Measurements from ENCODE around the gene CACNB2. TPM values are rescaled to one million over a fixed set of nuclear protein-coding genes. Genes with fewer than 3 reads are reported as not detected.

CACNB2 gene
- polyA plus RNA-seq, 2 of the 4 experiments (the other 2 are of a cell fraction), result not detected

GRCh38 chr10:18557960-18558359 is 417.7 kb downstream of the CACNB2 start:
- Histone ChIP-seq H3K27ac (no peak overlapping the region), H3K9me3 (0 out of 3 replicates have a peak, but pooled peaks cover 4% of the 10 kb centered on the region), H3K4me1 (no peaks in the 10 kb centered on the region), H3K4me2 (no peak overlapping the region), H3K4me3 (no peak overlapping the region)
- TF ChIP-seq, protein P1, sequence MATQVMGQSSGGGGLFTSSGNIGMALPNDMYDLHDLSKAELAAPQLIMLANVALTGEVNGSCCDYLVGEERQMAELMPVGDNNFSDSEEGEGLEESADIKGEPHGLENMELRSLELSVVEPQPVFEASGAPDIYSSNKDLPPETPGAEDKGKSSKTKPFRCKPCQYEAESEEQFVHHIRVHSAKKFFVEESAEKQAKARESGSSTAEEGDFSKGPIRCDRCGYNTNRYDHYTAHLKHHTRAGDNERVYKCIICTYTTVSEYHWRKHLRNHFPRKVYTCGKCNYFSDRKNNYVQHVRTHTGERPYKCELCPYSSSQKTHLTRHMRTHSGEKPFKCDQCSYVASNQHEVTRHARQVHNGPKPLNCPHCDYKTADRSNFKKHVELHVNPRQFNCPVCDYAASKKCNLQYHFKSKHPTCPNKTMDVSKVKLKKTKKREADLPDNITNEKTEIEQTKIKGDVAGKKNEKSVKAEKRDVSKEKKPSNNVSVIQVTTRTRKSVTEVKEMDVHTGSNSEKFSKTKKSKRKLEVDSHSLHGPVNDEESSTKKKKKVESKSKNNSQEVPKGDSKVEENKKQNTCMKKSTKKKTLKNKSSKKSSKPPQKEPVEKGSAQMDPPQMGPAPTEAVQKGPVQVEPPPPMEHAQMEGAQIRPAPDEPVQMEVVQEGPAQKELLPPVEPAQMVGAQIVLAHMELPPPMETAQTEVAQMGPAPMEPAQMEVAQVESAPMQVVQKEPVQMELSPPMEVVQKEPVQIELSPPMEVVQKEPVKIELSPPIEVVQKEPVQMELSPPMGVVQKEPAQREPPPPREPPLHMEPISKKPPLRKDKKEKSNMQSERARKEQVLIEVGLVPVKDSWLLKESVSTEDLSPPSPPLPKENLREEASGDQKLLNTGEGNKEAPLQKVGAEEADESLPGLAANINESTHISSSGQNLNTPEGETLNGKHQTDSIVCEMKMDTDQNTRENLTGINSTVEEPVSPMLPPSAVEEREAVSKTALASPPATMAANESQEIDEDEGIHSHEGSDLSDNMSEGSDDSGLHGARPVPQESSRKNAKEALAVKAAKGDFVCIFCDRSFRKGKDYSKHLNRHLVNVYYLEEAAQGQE (IDR thresholded peaks at IDR 0.05), result no peak
- TF ChIP-seq HOXB5 (CRISPR knock-in tag; IDR thresholded peaks at IDR 0.05) (no peak), EHMT2 (IDR thresholded peaks at IDR 0.05; ENCODE audit: low read depth) (no peak), BHLHE40 (IDR thresholded peaks at IDR 0.05; ENCODE audit: low read depth, low read length) (no peak)
- ATAC-seq (no peak), DNase-seq (ENCODE audit: low read depth in 1 of 2, low spot score in 1 of 2) (no peak), FAIRE-seq (no peak)
- POLR2A ChIA-PET, result no interaction called here
- WGBS (ENCODE audit: missing lambda C conversion rate), result 65% methylated on average over 1 of the region's 1 CpG
- CTCF ChIA-PET, result no interaction called here

DNA sequence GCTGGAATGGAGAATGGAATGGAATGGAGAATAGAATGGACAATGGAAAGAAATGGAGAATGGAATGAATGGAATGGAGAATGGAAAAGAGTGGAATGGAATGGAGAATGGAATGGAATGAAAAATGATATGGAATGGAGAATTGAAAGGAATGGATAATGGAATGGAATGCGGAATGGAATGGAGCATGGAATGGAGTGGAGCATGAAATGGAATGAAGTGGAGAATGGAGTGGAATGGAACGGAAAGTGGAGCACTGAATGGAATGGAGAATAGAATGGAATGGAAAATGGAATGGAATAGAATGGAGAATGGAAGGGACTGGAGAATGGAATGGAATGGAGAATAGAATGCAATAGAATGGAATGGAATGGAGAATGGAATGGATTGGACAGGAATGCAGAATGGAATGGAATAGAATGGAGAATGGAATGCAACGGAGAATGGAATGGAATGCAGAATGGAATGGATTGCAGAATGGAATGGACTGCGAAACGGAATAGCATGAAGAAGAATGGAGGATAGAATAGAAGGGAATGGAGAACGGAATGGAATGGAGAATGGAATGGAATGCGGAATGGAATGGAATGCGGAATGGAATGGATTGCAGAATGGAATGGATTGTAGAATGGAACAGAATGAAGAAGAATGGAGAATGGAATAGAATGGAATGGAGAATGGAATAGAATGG is 421.8 kb downstream of the CACNB2 start:
- 82% methylated on average over 8 of the region's 8 CpGs for WGBS (ENCODE audit: missing lambda C conversion rate)
- no peaks in the 10 kb centered on the region for H3K4me1 ChIP-seq
- POLR2A ChIA-PET, result no interaction called here
- DNase-seq (ENCODE audit: low read depth in 1 of 2, low spot score in 1 of 2) (no peak), ATAC-seq (no peak), FAIRE-seq (no peak)
- no peak overlapping the region for H3K27ac ChIP-seq
- H3K4me3 ChIP-seq, result no peak overlapping the region
- CTCF ChIA-PET, result no interaction called here
- no peak overlapping the region for H3K4me2 ChIP-seq
- H3K9me3 ChIP-seq, result peaks cover 7% of the 10 kb centered on the region; the same call in 2 of the 3 replicates
- no peak for TF ChIP-seq ZC3H11A (IDR thresholded peaks at IDR 0.05)
- no peak for TF ChIP-seq NPAS2 (CRISPR knock-in tag; IDR thresholded peaks at IDR 0.05; ENCODE audit: borderline replicate concordance)
- TF ChIP-seq POLR2AphosphoS2 (conservative IDR thresholded peaks at IDR 0.05; ENCODE audit: low read length), result no peak
- TF ChIP-seq POLR2A (IDR thresholded peaks at IDR 0.05; ENCODE audit: low read length), result no peak
- TF ChIP-seq JUNB (IDR thresholded peaks at IDR 0.05), result no peak
- TF ChIP-seq CEBPB (IDR thresholded peaks at IDR 0.05), result no peak
- TF ChIP-seq TP53 (CRISPR knock-in tag; IDR thresholded peaks at IDR 0.05), result no peak
- TF ChIP-seq, protein P2, sequence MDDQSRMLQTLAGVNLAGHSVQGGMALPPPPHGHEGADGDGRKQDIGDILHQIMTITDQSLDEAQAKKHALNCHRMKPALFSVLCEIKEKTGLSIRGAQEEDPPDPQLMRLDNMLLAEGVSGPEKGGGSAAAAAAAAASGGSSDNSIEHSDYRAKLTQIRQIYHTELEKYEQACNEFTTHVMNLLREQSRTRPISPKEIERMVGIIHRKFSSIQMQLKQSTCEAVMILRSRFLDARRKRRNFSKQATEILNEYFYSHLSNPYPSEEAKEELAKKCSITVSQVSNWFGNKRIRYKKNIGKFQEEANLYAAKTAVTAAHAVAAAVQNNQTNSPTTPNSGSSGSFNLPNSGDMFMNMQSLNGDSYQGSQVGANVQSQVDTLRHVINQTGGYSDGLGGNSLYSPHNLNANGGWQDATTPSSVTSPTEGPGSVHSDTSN (IDR thresholded peaks at IDR 0.05), result no peak
- TF ChIP-seq USF2 (IDR thresholded peaks at IDR 0.05), result no peak
- TF ChIP-seq BCL3 (IDR thresholded peaks at IDR 0.05), result no peak
- TF ChIP-seq MAZ (IDR thresholded peaks at IDR 0.05; ENCODE audit: borderline replicate concordance, low read depth, low read length), result no peak
- TF ChIP-seq, protein P3, sequence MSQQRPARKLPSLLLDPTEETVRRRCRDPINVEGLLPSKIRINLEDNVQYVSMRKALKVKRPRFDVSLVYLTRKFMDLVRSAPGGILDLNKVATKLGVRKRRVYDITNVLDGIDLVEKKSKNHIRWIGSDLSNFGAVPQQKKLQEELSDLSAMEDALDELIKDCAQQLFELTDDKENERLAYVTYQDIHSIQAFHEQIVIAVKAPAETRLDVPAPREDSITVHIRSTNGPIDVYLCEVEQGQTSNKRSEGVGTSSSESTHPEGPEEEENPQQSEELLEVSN (IDR thresholded peaks at IDR 0.05; ENCODE audit: borderline replicate concordance, low read depth), result no peak
- TF ChIP-seq SREBF2 (IDR thresholded peaks at IDR 0.05), result no peak
- TF ChIP-seq FOXS1 (CRISPR knock-in tag; IDR thresholded peaks at IDR 0.05), result no peak
- TF ChIP-seq, protein P4, sequence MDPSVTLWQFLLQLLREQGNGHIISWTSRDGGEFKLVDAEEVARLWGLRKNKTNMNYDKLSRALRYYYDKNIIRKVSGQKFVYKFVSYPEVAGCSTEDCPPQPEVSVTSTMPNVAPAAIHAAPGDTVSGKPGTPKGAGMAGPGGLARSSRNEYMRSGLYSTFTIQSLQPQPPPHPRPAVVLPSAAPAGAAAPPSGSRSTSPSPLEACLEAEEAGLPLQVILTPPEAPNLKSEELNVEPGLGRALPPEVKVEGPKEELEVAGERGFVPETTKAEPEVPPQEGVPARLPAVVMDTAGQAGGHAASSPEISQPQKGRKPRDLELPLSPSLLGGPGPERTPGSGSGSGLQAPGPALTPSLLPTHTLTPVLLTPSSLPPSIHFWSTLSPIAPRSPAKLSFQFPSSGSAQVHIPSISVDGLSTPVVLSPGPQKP (IDR thresholded peaks at IDR 0.05; ENCODE audit: low read depth, low read length), result no peak
- TF ChIP-seq CBX8 (IDR thresholded peaks at IDR 0.05), result no peak

Data from A549 (cell line).